Activated naive CD4-positive, alpha-beta T cell treated with anti-CD3 and anti-CD28 coated beads for 36 hours (primary cell): Measurements from ENCODE around the gene WDR77. TPM values are rescaled to one million over a fixed set of nuclear protein-coding genes. Genes with fewer than 3 reads are reported as not detected.
A peak's percentile ranks its signal among the peaks of the same experiment; 100 is the strongest.

Experiments used
- CTCF ChIA-PET: fragments of 350-600 bp; sonication (Branson Sonifier 250); formaldehyde crosslinking; loops from one replicate; lab custom pipeline; 2021; ENCODE audit warnings: antibody characterized with exemption; lab: Charles Lee
- DNase-seq: peaks from one replicate; pipeline ENCODE4 v3.0.0-alpha.2; 2020
- H3K27ac Mint-ChIP-seq: one replicate; pipeline ENCODE4 v1.8.0; 2021; ENCODE audit warnings: mild to moderate bottlenecking, mixed read lengths
- H3K27me3 Mint-ChIP-seq: one replicate; pipeline ENCODE4 v1.8.0; 2021; ENCODE audit warnings: low read depth, mixed read lengths
- H3K36me3 Mint-ChIP-seq: one replicate; pipeline ENCODE4 v1.8.0; 2021; ENCODE audit warnings: low read depth, mixed read lengths
- H3K4me1 Mint-ChIP-seq: one replicate; pipeline ENCODE4 v1.8.0; 2021; ENCODE audit warnings: low read depth, mixed read lengths
- H3K4me3 Mint-ChIP-seq: one replicate; pipeline ENCODE4 v1.8.0; 2021; ENCODE audit warnings: mild to moderate bottlenecking, moderate library complexity, mixed read lengths
- H3K9me3 Mint-ChIP-seq: one replicate; pipeline ENCODE4 v1.8.0; 2021; ENCODE audit warnings: mixed read lengths
- intact Hi-C: fragments of 100-400 bp; cut with micrococcal nuclease; formaldehyde crosslinking; loops from one replicate; pipeline ENCODE4 v1.15.1; 2023
- total RNA-seq, 2 experiments: library from RNA; stranded (reverse); gene quantifications; one replicate each; pipeline ENCODE4 v1.2.3, GENCODE V29; 2021

Gene WDR77
- total RNA-seq, 2 experiments from 2014 or later = 43.1 to 48.8 TPM

- peaks cover 77% of the 10 kb centered on the region for H3K4me1 Mint-ChIP-seq
- H3K36me3 Mint-ChIP-seq = peaks cover 44% of the 10 kb centered on the region
- H3K27me3 Mint-ChIP-seq = no peaks in the 10 kb centered on the region
- DNase-seq = no peak
- H3K9me3 Mint-ChIP-seq = no peaks in the 10 kb centered on the region
- H3K4me3 Mint-ChIP-seq = peak overlapping the region; percentile 100
- H3K27ac Mint-ChIP-seq = peak overlapping the region; percentile 96
- CTCF ChIA-PET = interaction anchor here (1.5 kb wide), 1 partner anchor 50 kb away, joined by 3 read pairs; no protein-coding TSS in a partner anchor
- intact Hi-C loops = no loop called here
Measured at GRCh38 chr1:111450185-111450584, 1.1 kb upstream of the WDR77 start.

GRCh38 chr1:111449703-111450017, 604 bp upstream of the WDR77 start:
- peaks cover 41% of the 10 kb centered on the region for H3K36me3 Mint-ChIP-seq
- H3K27me3 Mint-ChIP-seq = no peaks in the 10 kb centered on the region
- no peak for DNase-seq
- CTCF ChIA-PET = interaction anchor here (1.5 to 2.0 kb wide), 2 partner anchors 49 to 305 kb away, joined by 3 to 6 read pairs; no protein-coding TSS in a partner anchor
- H3K4me3 Mint-ChIP-seq = peak overlapping the region; percentile 100
- intact Hi-C loops = loop anchor here (1.0 to 10.0 kb wide), 9 partner anchors 22 to 1169 kb away; partner anchors contain the start of genes CAPZA1, CEPT1, DDX20 and DRAM2
- no peaks in the 10 kb centered on the region for H3K9me3 Mint-ChIP-seq
- H3K4me1 Mint-ChIP-seq = peaks cover 76% of the 10 kb centered on the region
- H3K27ac Mint-ChIP-seq = peak overlapping the region; percentile 96

- peak; percentile 35 for DNase-seq
- peak overlapping the region; percentile 96 for H3K27ac Mint-ChIP-seq
Measured at GRCh38 chr1:111448482-111448917, 556 bp downstream of the WDR77 start.

GRCh38 chr1:111446967-111447892, 1.8 kb downstream of the WDR77 start:
- H3K9me3 Mint-ChIP-seq = no peaks in the 10 kb centered on the region
- peaks cover 34% of the 10 kb centered on the region for H3K36me3 Mint-ChIP-seq
- H3K4me1 Mint-ChIP-seq = peaks cover 71% of the 10 kb centered on the region
- intact Hi-C loops = loop anchor here (2.0 to 10.0 kb wide), 3 partner anchors 40 to 772 kb away; partner anchors contain the start of gene KCNA3
- CTCF ChIA-PET = interaction anchor here (0.7 to 2.1 kb wide), 6 partner anchors 9 to 319 kb away, joined by 3 to 8 read pairs (median 3); no protein-coding TSS in a partner anchor
- H3K27me3 Mint-ChIP-seq = no peaks in the 10 kb centered on the region
- H3K27ac Mint-ChIP-seq = peak overlapping the region; percentile 96
- peak overlapping the region; percentile 100 for H3K4me3 Mint-ChIP-seq
- DNase-seq = no peak

More at GRCh38 chr1:111448482-111448917, 556 bp downstream of the WDR77 start:
- no peaks in the 10 kb centered on the region for H3K27me3 Mint-ChIP-seq
- intact Hi-C loops = loop anchor here (2.0 to 10.0 kb wide), 6 partner anchors 58 to 1170 kb away; partner anchors contain the start of genes CAPZA1, KCNA3, RBM15 and ST7L
- peaks cover 33% of the 10 kb centered on the region for H3K36me3 Mint-ChIP-seq
- H3K4me3 Mint-ChIP-seq = peak overlapping the region; percentile 100
- H3K9me3 Mint-ChIP-seq = no peaks in the 10 kb centered on the region
- CTCF ChIA-PET = interaction anchor here (0.7 to 2.1 kb wide), 8 partner anchors 10 to 321 kb away, joined by 3 to 8 read pairs (median 6); no protein-coding TSS in a partner anchor
- H3K4me1 Mint-ChIP-seq = peaks cover 70% of the 10 kb centered on the region

GRCh38 chr1:111446546-111446945, 2.5 kb downstream of the WDR77 start:
- DNase-seq = no peak
- intact Hi-C loops = loop anchor here (2.0 to 10.0 kb wide), 3 partner anchors 40 to 772 kb away; partner anchors contain the start of gene KCNA3
- CTCF ChIA-PET = interaction anchor here (1.2 kb wide), 1 partner anchor 11 kb away, joined by 3 read pairs; no protein-coding TSS in a partner anchor
- H3K27me3 Mint-ChIP-seq = no peaks in the 10 kb centered on the region
- H3K4me3 Mint-ChIP-seq = no peak overlapping the region
- peaks cover 71% of the 10 kb centered on the region for H3K4me1 Mint-ChIP-seq
- no peaks in the 10 kb centered on the region for H3K9me3 Mint-ChIP-seq
- peaks cover 37% of the 10 kb centered on the region for H3K36me3 Mint-ChIP-seq
- peak overlapping the region; percentile 96 for H3K27ac Mint-ChIP-seq

- intact Hi-C loops = loop anchor here (10.0 kb wide), 1 partner anchor 769 kb away; the partner anchor contains the start of gene KCNA3
- no peak overlapping the region for H3K4me3 Mint-ChIP-seq
- H3K27ac Mint-ChIP-seq = peak overlapping the region; percentile 54
- H3K36me3 Mint-ChIP-seq = peaks cover 37% of the 10 kb centered on the region
- H3K27me3 Mint-ChIP-seq = no peaks in the 10 kb centered on the region
- no peak for DNase-seq
- CTCF ChIA-PET = no interaction called here
- peaks cover 55% of the 10 kb centered on the region for H3K4me1 Mint-ChIP-seq
- H3K9me3 Mint-ChIP-seq = no peaks in the 10 kb centered on the region
Measured at GRCh38 chr1:111444031-111444430, 5.0 kb downstream of the WDR77 start.

- H3K27ac Mint-ChIP-seq = peak overlapping the region; percentile 65
- no peaks in the 10 kb centered on the region for H3K9me3 Mint-ChIP-seq
- DNase-seq = peak; percentile 30
- intact Hi-C loops = loop anchor here (10.0 kb wide), 1 partner anchor 768 kb away; the partner anchor contains the start of gene KCNA3
- CTCF ChIA-PET = interaction anchor here (0.7 to 1.0 kb wide), 5 partner anchors 20 to 225 kb away, joined by 3 to 6 read pairs (median 3); no protein-coding TSS in a partner anchor
- H3K4me1 Mint-ChIP-seq = peaks cover 46% of the 10 kb centered on the region
- H3K27me3 Mint-ChIP-seq = no peaks in the 10 kb centered on the region
- no peak overlapping the region for H3K4me3 Mint-ChIP-seq
- peaks cover 40% of the 10 kb centered on the region for H3K36me3 Mint-ChIP-seq
Measured at GRCh38 chr1:111442457-111442856, 6.6 kb downstream of the WDR77 start.

- intact Hi-C loops = loop anchor here (1.0 to 10.0 kb wide), 2 partner anchors 218 to 767 kb away; partner anchors contain the start of gene KCNA3
- H3K4me1 Mint-ChIP-seq = peaks cover 39% of the 10 kb centered on the region
- H3K4me3 Mint-ChIP-seq = no peak overlapping the region
- peak overlapping the region; percentile 65 for H3K27ac Mint-ChIP-seq
- H3K27me3 Mint-ChIP-seq = no peaks in the 10 kb centered on the region
- DNase-seq = peak; percentile 78
- peaks cover 38% of the 10 kb centered on the region for H3K36me3 Mint-ChIP-seq
- CTCF ChIA-PET = interaction anchor here (0.7 to 1.8 kb wide), 5 partner anchors 21 to 224 kb away, joined by 3 to 8 read pairs (median 3); no protein-coding TSS in a partner anchor
- no peaks in the 10 kb centered on the region for H3K9me3 Mint-ChIP-seq
Measured at GRCh38 chr1:111441573-111442192, 7.4 kb downstream of the WDR77 start.

GRCh38 chr1:111439461-111440351, 9.3 kb downstream of the WDR77 start:
- Mint-ChIP-seq H3K9me3 (no peaks in the 10 kb centered on the region), H3K27me3 (no peaks in the 10 kb centered on the region), H3K36me3 (peaks cover 30% of the 10 kb centered on the region), H3K4me3 (no peak overlapping the region), H3K4me1 (peaks cover 23% of the 10 kb centered on the region), H3K27ac (peak overlapping the region; percentile 54)
- CTCF ChIA-PET = interaction anchor here (0.7 to 2.4 kb wide), 5 partner anchors 8 to 216 kb away, joined by 3 to 8 read pairs (median 4); no protein-coding TSS in a partner anchor
- intact Hi-C loops = loop anchor here (10.0 kb wide), 1 partner anchor 765 kb away; the partner anchor contains the start of gene KCNA3
- no peak for DNase-seq

GRCh38 chr1:111436726-111437125, 12.3 kb downstream of the WDR77 start:
- Mint-ChIP-seq H3K4me1 (peaks cover 1% of the 10 kb centered on the region), H3K27me3 (no peaks in the 10 kb centered on the region), H3K27ac (peak overlapping the region; percentile 64), H3K4me3 (no peak overlapping the region), H3K36me3 (peaks cover 23% of the 10 kb centered on the region), H3K9me3 (no peaks in the 10 kb centered on the region)
- no peak for DNase-seq
- CTCF ChIA-PET = no interaction called here
- intact Hi-C loops = no loop called here

- H3K4me1 Mint-ChIP-seq = no peaks in the 10 kb centered on the region
- no peak overlapping the region for H3K4me3 Mint-ChIP-seq
- H3K27me3 Mint-ChIP-seq = no peaks in the 10 kb centered on the region
- H3K9me3 Mint-ChIP-seq = no peaks in the 10 kb centered on the region
- CTCF ChIA-PET = no interaction called here
- DNase-seq = no peak
- intact Hi-C loops = no loop called here
- no peak overlapping the region for H3K27ac Mint-ChIP-seq
- H3K36me3 Mint-ChIP-seq = no peaks in the 10 kb centered on the region
Measured at GRCh38 chr1:111424281-111424680, 24.8 kb downstream of the WDR77 start.
